Heart right ventricle (tissue), 16 donors: ENCODE measurements around the gene ITPKB. TPM values are rescaled to one million over a fixed set of nuclear protein-coding genes. Genes with fewer than 3 reads are reported as not detected.
A peak's percentile ranks its signal among the peaks of the same experiment; 100 is the strongest.

Experiments
- ATAC-seq, 8 donors: fragments of 200-7000 bp; cut with Tn5 transposase; one replicate each; pipeline ENCODE4 v1.9.1; 2020; ENCODE audit warnings: mild to moderate bottlenecking in 8 of 8, moderate library complexity in 8 of 8, moderate number of reproducible peaks in 1 of 8
- DNase-seq, 2 donors: peaks; one replicate each; pipeline ENCODE4 v3.0.0-alpha.2; 2020
- H3K27ac ChIP-seq, 10 donors: fragments of 200-600 bp; sonication (generic) in 2 of 10; one replicate each; pipeline versions ENCODE4 v1.5.0 to v1.8.0; 2020 to 2022; ENCODE audit warnings: mild to moderate bottlenecking in 3 of 10
- H3K27me3 ChIP-seq, 7 donors: fragments of 200-600 bp; one replicate each; pipeline ENCODE4 v1.8.0; 2021 to 2022; ENCODE audit warnings: mild to moderate bottlenecking in 2 of 7
- H3K36me3 ChIP-seq, 9 donors: fragments of 200-600 bp; sonication (generic) in 1 of 9; one replicate each; pipeline versions ENCODE4 v1.5.0 to v1.8.0; 2020 to 2022; ENCODE audit warnings: mild to moderate bottlenecking in 2 of 9
- H3K4me1 ChIP-seq, 9 donors: fragments of 200-600 bp; sonication (generic) in 1 of 9; one replicate each; pipeline versions ENCODE4 v1.5.0 to v1.8.0; 2020 to 2022; ENCODE audit warnings: mild to moderate bottlenecking in 4 of 9
- H3K4me3 ChIP-seq, 10 donors: fragments of 200-600 bp; sonication (generic) in 2 of 10; one replicate each; pipeline versions ENCODE4 v1.5.0 to v1.8.0; 2020 to 2022; ENCODE audit warnings: mild to moderate bottlenecking in 7 of 10, moderate library complexity in 2 of 10
- H3K9me3 ChIP-seq, 11 donors: fragments of 200-600 bp in 10 of 11; sonication (generic) in 2 of 11; one replicate each; pipeline versions ENCODE4 v1.5.0 to v1.8.0; 2013 to 2022; ENCODE audit warnings: mild to moderate bottlenecking in 2 of 11, control low read depth in 1 of 11, moderate library complexity in 1 of 11
- WGBS, 2 donors: extraction: QIAGEN DNeasy Blood & Tissue Kit; methylation state at CpG; one replicate each; pipeline ENCODE4 v1.1.7; 2013; ENCODE audit warnings: inconsistent platforms in 1 of 2; 5-methylcytosine and 5-hydroxymethylcytosine counted together
- intact Hi-C, 10 donors: fragments of 100-400 bp; cut with DNase I; formaldehyde crosslinking; loops; one replicate each; pipeline versions ENCODE4 v1.11.1 to v1.14.2; 2022
- polyA plus RNA-seq, 2 donors: library from polyadenylated mRNA; stranded (reverse); fragments of 200-250 nt; gene quantifications; one replicate each; pipeline ENCODE4 v1.2.3, GENCODE V29; 2013
- total RNA-seq, 10 donors: library from RNA; stranded (reverse); fragmentation: NEBNext Ultra II Directional in 3 of 10; extraction: Animal tissue kit (Norgen Biotek cat#: 25700) in 3 of 10; gene quantifications; one replicate each; pipeline versions ENCODE4 v1.2.1 to v1.2.4, GENCODE V29; 2021 to 2023
- TF ChIP-seq, protein P1 (sequence below), 9 donors: fragments of 200-600 bp; sonication (generic) in 2 of 9; IDR thresholded peaks; one replicate each; pipeline versions ENCODE4 v1.5.0 to v1.8.0; 2021 to 2022; ENCODE audit warnings: antibody characterized with exemption in 9 of 9, mild to moderate bottlenecking in 5 of 9, moderate library complexity in 1 of 9
- donor health status: Arrhythmogenic right ventricular cardiomyopathy.
- donor health status: ischemic (EF 13 %, LVEDD 7.1; RV severe dilation, severe dysfunction).
- donor health status: healthy with polysubstance abuse.
- donor health status: DM: no; HTN: yes; CAD: no.
- donor health status: DM: no; HTN: no; CAD: no.
- donor health status: ischemic (EF 25% LVEDD 6.9; RV normal size, moderate dysfunction).
- donor health status: ischemic (EF 25% LVEDD 5.7; RV mildly dilated, moderate dysfunction).
- donor health status: healthy.
- donor health status: DM: yes; HTN: yes; CAD: no.
- donor health status: Ischemic cardiomyopathy.
- donor health status: ischemic (EF 35%, LVEDD 5.7; RV mildly dilated, moderate dysfunction).
- donor health status: nonischemic (EF 11% LVEDD 7.7; RV severe dilation, severe dysfunction).
- donor health status: DM: yes; HTN: yes; CAD: no.
- donor health status: PGD.
- donor health status: ischemic (EF 29% LVEDD 5.4; RV normal size, mild dysfunction).
- donor health status: nonischemic (EF 23%, LVEDD 6.1; RV moderate dilation, normal function).

The ITPKB gene
- total and polyA plus RNA-seq, 12 donors, result 4.5 to 30.5 (median 16.1) TPM

DNA sequence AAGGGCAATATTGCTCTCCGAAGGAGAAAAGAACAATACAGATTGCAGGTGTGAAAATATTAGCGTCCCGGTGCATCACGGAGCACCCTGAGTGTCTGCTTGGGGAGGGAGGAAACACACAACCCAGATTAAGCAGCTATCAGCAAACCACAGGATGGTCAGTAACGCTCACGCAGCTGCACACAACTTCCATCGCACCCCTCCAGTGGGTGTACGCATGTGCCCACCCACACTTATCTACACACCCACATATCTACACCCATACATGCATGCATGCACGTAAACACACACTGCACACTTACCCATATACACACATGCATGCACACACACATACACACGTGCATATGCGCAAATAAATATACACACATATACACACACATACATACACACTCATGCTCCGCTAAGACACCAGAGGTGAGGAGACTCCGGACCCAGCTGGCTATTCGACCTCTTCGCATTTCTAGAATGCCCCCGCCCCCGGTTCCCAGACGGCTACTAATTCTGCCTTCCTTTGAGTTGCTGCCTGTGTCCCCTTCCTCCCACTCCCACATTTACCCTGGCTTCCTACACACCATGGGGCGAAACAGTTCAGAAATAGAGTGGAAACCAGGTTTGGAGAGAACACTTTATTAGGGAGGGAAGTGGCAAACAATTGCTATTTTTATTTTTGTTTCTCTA is 26.2 kb downstream of the ITPKB start:
- ATAC-seq (no peak), DNase-seq (no peak)
- H3K36me3 ChIP-seq, result peaks cover 0 to 11% (median 0%) of the 10 kb centered on the region in 9 donors
- no peak overlapping the region for H3K4me3 ChIP-seq
- H3K9me3 ChIP-seq, result peaks cover 0 to 10% (median 0%) of the 10 kb centered on the region in 11 donors
- H3K27ac ChIP-seq, result peak overlapping the region in 8 of 10 donors; percentile 54 to 81 (median 64)
- intact Hi-C loops, result no loop called here
- 65 to 70% methylated on average over 19 of the region's 19 CpGs for WGBS, 2 donors
- no peaks in the 10 kb centered on the region for H3K27me3 ChIP-seq
- TF ChIP-seq, protein P1, sequence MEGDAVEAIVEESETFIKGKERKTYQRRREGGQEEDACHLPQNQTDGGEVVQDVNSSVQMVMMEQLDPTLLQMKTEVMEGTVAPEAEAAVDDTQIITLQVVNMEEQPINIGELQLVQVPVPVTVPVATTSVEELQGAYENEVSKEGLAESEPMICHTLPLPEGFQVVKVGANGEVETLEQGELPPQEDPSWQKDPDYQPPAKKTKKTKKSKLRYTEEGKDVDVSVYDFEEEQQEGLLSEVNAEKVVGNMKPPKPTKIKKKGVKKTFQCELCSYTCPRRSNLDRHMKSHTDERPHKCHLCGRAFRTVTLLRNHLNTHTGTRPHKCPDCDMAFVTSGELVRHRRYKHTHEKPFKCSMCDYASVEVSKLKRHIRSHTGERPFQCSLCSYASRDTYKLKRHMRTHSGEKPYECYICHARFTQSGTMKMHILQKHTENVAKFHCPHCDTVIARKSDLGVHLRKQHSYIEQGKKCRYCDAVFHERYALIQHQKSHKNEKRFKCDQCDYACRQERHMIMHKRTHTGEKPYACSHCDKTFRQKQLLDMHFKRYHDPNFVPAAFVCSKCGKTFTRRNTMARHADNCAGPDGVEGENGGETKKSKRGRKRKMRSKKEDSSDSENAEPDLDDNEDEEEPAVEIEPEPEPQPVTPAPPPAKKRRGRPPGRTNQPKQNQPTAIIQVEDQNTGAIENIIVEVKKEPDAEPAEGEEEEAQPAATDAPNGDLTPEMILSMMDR (IDR thresholded peaks at IDR 0.05), result no peak
- H3K4me1 ChIP-seq, result peaks cover 13 to 90% (median 75%) of the 10 kb centered on the region in 9 donors

DNA sequence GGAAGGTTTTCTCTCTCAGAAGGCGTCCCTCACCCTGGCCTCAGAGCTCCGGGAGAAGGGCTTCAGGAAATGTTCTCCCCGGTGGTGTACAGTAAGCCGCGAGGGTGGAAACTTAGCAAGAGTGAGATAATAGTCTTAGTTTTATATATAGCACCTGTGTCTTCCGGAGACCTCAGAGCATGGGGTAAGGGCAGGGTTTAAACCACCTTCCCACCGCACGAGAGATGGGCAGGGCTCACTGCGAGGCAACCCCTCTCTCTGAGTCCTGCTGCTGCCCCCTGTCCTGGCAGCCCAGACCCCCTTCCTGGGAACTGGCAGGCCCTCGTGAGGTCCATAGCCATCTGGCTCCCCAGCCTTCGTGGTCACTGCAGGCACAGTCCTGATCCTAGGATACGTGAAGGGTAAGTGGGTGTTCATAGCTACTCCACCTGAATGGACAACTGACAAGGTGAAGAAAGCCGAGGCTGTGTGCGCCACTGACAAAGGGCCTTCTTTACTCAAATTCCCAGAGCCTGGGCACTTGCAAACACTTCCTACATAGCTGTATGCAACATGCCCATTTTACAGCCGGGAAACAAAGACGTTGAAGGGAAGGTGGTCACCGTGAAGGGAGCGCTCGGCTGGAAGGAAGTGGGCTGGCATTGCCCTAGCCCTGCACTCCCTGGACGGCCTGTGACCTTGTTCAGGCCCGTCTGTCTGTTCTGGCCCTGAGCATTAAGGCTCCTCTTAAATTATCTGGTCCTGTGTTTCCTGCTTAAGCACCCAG is 26.9 kb downstream of the ITPKB start:
- peak in 7 of 8 donors; percentile 10 to 54 (median 22) for ATAC-seq
- intact Hi-C loops, result no loop called here
- H3K4me3 ChIP-seq, result peak overlapping the region in 2 of 10 donors; percentile 4 to 17

DNA sequence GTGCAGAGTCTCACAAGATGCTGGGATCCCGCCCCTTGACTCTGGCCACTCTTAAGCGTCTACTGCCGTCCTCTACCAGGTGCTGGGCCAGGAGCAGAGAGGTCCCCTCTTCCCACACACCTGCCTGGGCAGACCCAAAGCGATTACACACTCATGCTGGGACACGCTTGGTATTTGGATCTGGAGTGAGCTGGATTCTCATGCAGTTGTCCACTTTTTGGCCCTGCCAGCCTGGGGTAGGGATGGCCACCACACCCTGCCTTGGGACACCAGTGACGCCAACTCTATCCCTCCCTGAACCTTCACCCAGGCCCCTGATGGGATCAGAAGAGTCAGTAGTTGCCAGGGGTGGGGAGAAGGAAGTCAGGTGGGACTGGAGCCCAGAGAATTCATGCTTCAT is 28.6 kb downstream of the ITPKB start:
- no peak overlapping the region for H3K4me3 ChIP-seq

More for the DNA sequence above, 26.9 kb downstream of the ITPKB start:
- peaks cover 10 to 90% (median 73%) of the 10 kb centered on the region in 9 donors for H3K4me1 ChIP-seq
- 55 to 62% methylated on average over 21 of the region's 21 CpGs for WGBS, 2 donors
- TF ChIP-seq, protein P1 (IDR thresholded peaks at IDR 0.05), result no peak
- peaks cover 0 to 10% (median 0%) of the 10 kb centered on the region in 11 donors for H3K9me3 ChIP-seq
- H3K36me3 ChIP-seq, result peaks cover 0 to 13% (median 0%) of the 10 kb centered on the region in 9 donors
- no peak for DNase-seq
- H3K27ac ChIP-seq, result peak overlapping the region in 9 of 10 donors; percentile 54 to 81 (median 66)
- no peaks in the 10 kb centered on the region for H3K27me3 ChIP-seq

DNA sequence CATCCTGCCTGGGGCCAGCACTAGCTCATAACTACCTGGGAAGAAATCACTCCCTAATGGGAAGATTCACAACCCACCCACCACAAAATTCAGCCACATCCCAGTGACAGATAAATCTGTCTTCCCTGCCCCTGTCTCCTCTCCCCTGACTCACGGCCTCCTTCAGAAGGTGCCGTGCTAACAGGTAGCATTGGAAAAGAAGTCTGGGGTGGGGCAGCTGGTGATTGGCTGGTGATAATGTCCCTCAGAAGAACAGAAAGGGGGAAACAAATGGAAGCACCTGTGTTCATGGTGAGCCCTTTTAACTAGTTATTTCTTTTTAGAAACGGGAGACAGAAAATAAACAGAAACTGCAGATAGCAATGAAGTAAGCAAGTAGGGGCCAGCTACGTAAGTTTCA is 29.1 kb downstream of the ITPKB start:
- H3K36me3 ChIP-seq, result peaks cover 0 to 30% (median 0%) of the 10 kb centered on the region in 9 donors
- TF ChIP-seq, protein P1 (IDR thresholded peaks at IDR 0.05), result no peak
- intact Hi-C loops, result loop anchor here in 2 of 10 donors (10.0 kb wide), 1 partner anchor 115 kb away; no protein-coding TSS in a partner anchor
- peaks cover 0 to 10% (median 0%) of the 10 kb centered on the region in 11 donors for H3K9me3 ChIP-seq
- H3K4me3 ChIP-seq, result no peak overlapping the region
- no peaks in the 10 kb centered on the region for H3K27me3 ChIP-seq
- ATAC-seq (no peak), DNase-seq (no peak)
- peak overlapping the region in 9 of 10 donors; percentile 2 to 78 (median 61) for H3K27ac ChIP-seq
- WGBS, 2 donors, result 72 to 77% methylated on average over 4 of the region's 4 CpGs
- H3K4me1 ChIP-seq, result peaks cover 10 to 96% (median 61%) of the 10 kb centered on the region in 9 donors

More for the DNA sequence above, 28.6 kb downstream of the ITPKB start:
- Histone ChIP-seq H3K4me1 (peaks cover 10 to 96% (median 61%) of the 10 kb centered on the region in 9 donors), H3K9me3 (peaks cover 0 to 10% (median 0%) of the 10 kb centered on the region in 11 donors), H3K36me3 (peaks cover 0 to 27% (median 0%) of the 10 kb centered on the region in 9 donors), H3K27ac (peak overlapping the region in 9 of 10 donors; percentile 2 to 78 (median 61)), H3K27me3 (no peaks in the 10 kb centered on the region)
- 74 to 76% methylated on average over 6 of the region's 6 CpGs for WGBS, 2 donors
- intact Hi-C loops, result no loop called here
- DNase-seq (no peak), ATAC-seq (peak in 2 of 8 donors; percentile 28 to 30)
- TF ChIP-seq, protein P1 (IDR thresholded peaks at IDR 0.05), result no peak
